NCI-H510A treated with DMSO at 0.1 percent for 48 hours (cell line): ENCODE results near the gene LPAR6.

Experiments
- DNase-seq: peaks from one replicate; lab custom pipeline; 2025; lab: John Stamatoyannopoulos, UW

LPAR6 gene

DNA sequence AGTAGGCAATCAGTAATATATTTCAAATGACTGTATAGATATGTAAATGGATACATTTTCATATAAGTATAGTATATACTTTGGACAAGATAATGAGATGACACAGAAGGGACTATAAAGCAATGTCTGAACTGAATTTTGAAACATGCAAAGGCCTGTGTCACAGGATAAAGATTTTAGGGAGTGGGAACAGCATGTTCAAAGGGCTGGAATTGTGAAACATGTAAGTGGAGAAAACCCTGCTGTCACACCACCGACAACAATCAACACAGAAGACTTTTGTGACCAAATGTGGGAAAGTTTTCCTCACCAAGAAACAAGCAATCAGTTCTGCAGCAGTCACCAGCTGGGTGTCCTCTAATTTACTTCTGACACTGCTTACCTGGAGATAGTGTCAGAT is 42.9 kb downstream of the LPAR6 start:
- no peak for DNase-seq
